ENCODE results near the gene GTF2E1.

GTF2E1 gene

GRCh38 chr3:120797857-120798256 lies 55.3 kb downstream of the GTF2E1 start:
- no peak for TF ChIP-seq CTCF (IDR thresholded peaks at IDR 0.05; ENCODE audit: insufficient read depth, low read length, poor library complexity, severe bottlenecking)
- TF ChIP-seq EZH2phosphoT487 (conservative IDR thresholded peaks at IDR 0.05; ENCODE audit: low read length), result no peak
- Histone ChIP-seq H3K9me2 (replicated peaks; ENCODE audit: insufficient read depth, low read length) (no peaks in the 10 kb centered on the region), H3F3A (ENCODE audit: insufficient read depth) (no peaks in the 10 kb centered on the region), H4K20me1 (ENCODE audit: low read depth, low read length) (no peaks in the 10 kb centered on the region), H3K9me3 (ENCODE audit: insufficient read depth, low read length) (no peaks in the 10 kb centered on the region), H3K27me3 (ENCODE audit: low read length) (no peaks in the 10 kb centered on the region), H3K4me3 (ENCODE audit: insufficient read depth, low read length, poor library complexity, severe bottlenecking) (no peak overlapping the region), H3K36me3 (ENCODE audit: low read length) (no peaks in the 10 kb centered on the region), H2AFZ (ENCODE audit: low read depth, low read length, severe bottlenecking) (no peak overlapping the region), H3K27ac (ENCODE audit: low read depth, low read length) (no peak overlapping the region), H3K9ac (ENCODE audit: low read length) (no peak overlapping the region), H3K4me2 (ENCODE audit: low read depth, low read length, poor library complexity, severe bottlenecking) (no peak overlapping the region), H3K79me2 (ENCODE audit: insufficient read depth, low read length) (no peaks in the 10 kb centered on the region)

GRCh38 chr3:120798346-120798745 lies 55.8 kb downstream of the GTF2E1 start:
- no peaks in the 10 kb centered on the region for H3K36me3 ChIP-seq (ENCODE audit: low read length)
- no peak overlapping the region for H3K9ac ChIP-seq (ENCODE audit: low read length)
- no peak overlapping the region for H3K27ac ChIP-seq (ENCODE audit: low read depth, low read length)
- H2AFZ ChIP-seq (ENCODE audit: low read depth, low read length, severe bottlenecking), result no peak overlapping the region
- H3K9me2 ChIP-seq (replicated peaks; ENCODE audit: insufficient read depth, low read length), result no peaks in the 10 kb centered on the region
- H4K20me1 ChIP-seq (ENCODE audit: low read depth, low read length), result no peaks in the 10 kb centered on the region
- no peak overlapping the region for H3K4me3 ChIP-seq (ENCODE audit: insufficient read depth, low read length, poor library complexity, severe bottlenecking)
- no peaks in the 10 kb centered on the region for H3K79me2 ChIP-seq (ENCODE audit: insufficient read depth, low read length)
- no peaks in the 10 kb centered on the region for H3F3A ChIP-seq (ENCODE audit: insufficient read depth)
- no peaks in the 10 kb centered on the region for H3K9me3 ChIP-seq (ENCODE audit: insufficient read depth, low read length)
- TF ChIP-seq CTCF (IDR thresholded peaks at IDR 0.05; ENCODE audit: insufficient read depth, low read length, poor library complexity, severe bottlenecking), result no peak
- no peak for TF ChIP-seq EZH2phosphoT487 (conservative IDR thresholded peaks at IDR 0.05; ENCODE audit: low read length)
- H3K4me2 ChIP-seq (ENCODE audit: low read depth, low read length, poor library complexity, severe bottlenecking), result no peak overlapping the region
- no peaks in the 10 kb centered on the region for H3K27me3 ChIP-seq (ENCODE audit: low read length)

GRCh38 chr3:120800625-120801024 lies 58.1 kb downstream of the GTF2E1 start:
- H3K9me3 ChIP-seq (ENCODE audit: insufficient read depth, low read length), result no peaks in the 10 kb centered on the region
- no peaks in the 10 kb centered on the region for H3K27me3 ChIP-seq (ENCODE audit: low read length)
- no peaks in the 10 kb centered on the region for H3K79me2 ChIP-seq (ENCODE audit: insufficient read depth, low read length)
- no peaks in the 10 kb centered on the region for H3F3A ChIP-seq (ENCODE audit: insufficient read depth)
- H3K9ac ChIP-seq (ENCODE audit: low read length), result no peak overlapping the region
- H3K27ac ChIP-seq (ENCODE audit: low read depth, low read length), result no peak overlapping the region
- no peak overlapping the region for H3K4me3 ChIP-seq (ENCODE audit: insufficient read depth, low read length, poor library complexity, severe bottlenecking)
- H3K9me2 ChIP-seq (replicated peaks; ENCODE audit: insufficient read depth, low read length), result no peaks in the 10 kb centered on the region
- no peaks in the 10 kb centered on the region for H4K20me1 ChIP-seq (ENCODE audit: low read depth, low read length)
- H3K36me3 ChIP-seq (ENCODE audit: low read length), result no peaks in the 10 kb centered on the region
- no peak overlapping the region for H2AFZ ChIP-seq (ENCODE audit: low read depth, low read length, severe bottlenecking)
- no peak overlapping the region for H3K4me2 ChIP-seq (ENCODE audit: low read depth, low read length, poor library complexity, severe bottlenecking)
- no peak for TF ChIP-seq EZH2phosphoT487 (conservative IDR thresholded peaks at IDR 0.05; ENCODE audit: low read length)
- TF ChIP-seq CTCF (IDR thresholded peaks at IDR 0.05; ENCODE audit: insufficient read depth, low read length, poor library complexity, severe bottlenecking), result no peak
